K562 (cell line): ENCODE data around the gene TEPSIN. TPM values are rescaled to one million over a fixed set of nuclear protein-coding genes. Genes with fewer than 3 reads are reported as not detected.

Experiments
- ATAC-seq: fragments of 200-7000 bp; cut with Tn5 transposase; 3 replicates; pipeline ENCODE4 v1.9.1; 2020; ENCODE audit warnings: moderate library complexity
- BruUV-seq: library from RNA; stranded (reverse); fragments of 400-500 nt; replicated peaks from 2 replicates; lab custom pipeline; 2021; lab: Mats Ljungman, UMichigan
- CTCF ChIA-PET: fragments of 300-600 bp; formaldehyde crosslinking; extraction: SDS; loops from one replicate; lab custom pipeline; 2021; ENCODE audit warnings: low intra/inter-chr PET ratio; lab: Yijun Ruan, JAX
- POLR2A ChIA-PET: fragments of 300-600, 350-650 bp; sonication (Branson Sonifier 250); formaldehyde crosslinking; extraction: SDS; loops from one replicate; lab custom pipeline; 2021; ENCODE audit warnings: antibody characterized with exemption, inconsistent platforms; lab: Yijun Ruan, JAX
- DNase-seq, 4 experiments: peaks; one replicate each; pipeline versions ENCODE4 v3.0.0 to v3.0.0-alpha.2; 2011 to 2018; ENCODE audit warnings: low spot score in 3 of 4, mixed read lengths in 3 of 4; ENCODE audit errors: extremely low read depth in 1 of 4
- FAIRE-seq: peaks from 2 replicates; lab custom pipeline; 2011; peaks lifted over from hg19 to GRCh38; lab: Jason Lieb, UNC
- H2AFZ ChIP-seq: 2 replicates; pipeline ENCODE4 v1.6.0; 2011; ENCODE audit warnings: low read depth, low read length, control low read depth, inconsistent platforms
- H3K27ac ChIP-seq: fragments of 200-600 bp; 3 replicates; pipeline ENCODE4 v1.8.0; 2011; ENCODE audit warnings: low read depth, mild to moderate bottlenecking, control low read depth, inconsistent platforms, low read length, moderate library complexity, mixed read lengths; ENCODE audit errors: extremely low read depth
- H3K27me3 ChIP-seq, 2 experiments: fragments of 300-600 bp in 1 of 2; 2 replicates in 1 of 2; 3 replicates in 1 of 2; pipeline versions ENCODE4 v1.6.0 to v1.8.0; 2011; ENCODE audit warnings: inconsistent platforms in 2 of 2, low read length in 2 of 2, mild to moderate bottlenecking in 1 of 2, mixed read lengths in 1 of 2, moderate library complexity in 1 of 2; ENCODE audit not compliant: control insufficient read depth in 2 of 2, insufficient read depth in 2 of 2
- H3K36me3 ChIP-seq: fragments of 300-600 bp; 3 replicates; pipeline ENCODE4 v1.8.0; 2011; ENCODE audit warnings: mild to moderate bottlenecking, low read length, inconsistent platforms; ENCODE audit not compliant: control insufficient read depth, insufficient read depth
- H3K4me1 ChIP-seq, 2 experiments: fragments of 200-600 bp in 1 of 2; replicated peaks in 1 of 2; 2 replicates in 1 of 2; 3 replicates in 1 of 2; pipeline versions ENCODE4 v1.5.1 to v1.8.0; 2011; ENCODE audit warnings: inconsistent platforms in 2 of 2, low read length in 2 of 2, mild to moderate bottlenecking in 1 of 2, mixed read lengths in 1 of 2, moderate library complexity in 1 of 2; ENCODE audit not compliant: control insufficient read depth in 2 of 2, insufficient read depth in 2 of 2
- H3K4me2 ChIP-seq: 2 replicates; pipeline ENCODE4 v1.6.1; 2011; ENCODE audit warnings: low read length, control low read depth, inconsistent platforms, mixed read lengths; ENCODE audit not compliant: insufficient read depth
- H3K4me3 ChIP-seq: fragments of 200-600 bp; sonication (generic), shearing (Covaris generic); 2 replicates; pipeline ENCODE4 v1.5.1; 2016; ENCODE audit warnings: control low read depth, inconsistent platforms
- H3K79me2 ChIP-seq: fragments of 200-600 bp; 3 replicates; pipeline ENCODE4 v1.8.0; 2011; ENCODE audit warnings: low read length, inconsistent platforms; ENCODE audit not compliant: control insufficient read depth, insufficient read depth
- H3K9ac ChIP-seq, 2 experiments: 2 replicates each; pipeline versions ENCODE4 v1.6.0 to v1.6.1; 2011; ENCODE audit warnings: low read depth in 2 of 2, low read length in 2 of 2, control low read depth in 1 of 2, inconsistent platforms in 1 of 2, mild to moderate bottlenecking in 1 of 2, mixed read lengths in 1 of 2; ENCODE audit not compliant: insufficient read depth in 1 of 2
- H3K9me1 ChIP-seq: one replicate; pipeline ENCODE4 v1.6.0; 2011; ENCODE audit warnings: inconsistent platforms, mild to moderate bottlenecking, low read length, moderate library complexity; ENCODE audit not compliant: control insufficient read depth, insufficient read depth
- H3K9me3 ChIP-seq: replicated peaks from 2 replicates; pipeline ENCODE4 v1.5.1; 2011; ENCODE audit warnings: low read depth, low read length, inconsistent platforms; ENCODE audit not compliant: control insufficient read depth, insufficient read depth
- H4K20me1 ChIP-seq: replicated peaks from 2 replicates; pipeline ENCODE4 v1.6.1; 2011; ENCODE audit warnings: low read length, inconsistent platforms, mixed read lengths; ENCODE audit not compliant: control insufficient read depth, insufficient read depth
- HIVEP1 ChIP-seq: fragments of 250-450 bp; sonication (Bioruptor Pico); IDR thresholded peaks from 2 replicates; pipeline ENCODE4 v1.4.0; 2020; ENCODE audit warnings: mild to moderate bottlenecking
- HMGN3 ChIP-seq: IDR thresholded peaks from 2 replicates; pipeline ENCODE4 v1.6.1; 2011; ENCODE audit warnings: borderline replicate concordance, low read depth, mild to moderate bottlenecking, mixed read lengths, low read length; ENCODE audit not compliant: insufficient read length; ENCODE audit errors: extremely low read depth
- whole genome bisulfite sequencing: fragments of 100-300 bp; shearing (Covaris generic); methylation state at CpG from one replicate; pipeline ENCODE4 v1.1.6; 2016; ENCODE audit warnings: low coverage, mixed read lengths; ENCODE audit not compliant: insufficient coverage; ENCODE audit errors: missing lambda C conversion rate; 5-methylcytosine and 5-hydroxymethylcytosine counted together
- in situ Hi-C: fragments of 300-500 bp; cut with MboI; formaldehyde crosslinking; loops from 4 replicates; pipeline ENCODE4 v1.15.0; 2018; ENCODE audit warnings: inconsistent platforms, mixed read lengths
- intact Hi-C: fragments of 100-400 bp; cut with micrococcal nuclease; formaldehyde crosslinking; loops from 2 replicates; pipeline ENCODE4 v1.14.2; 2022
- polyA plus RNA-seq, 8 experiments: library from polyadenylated mRNA; depleted of rRNA in 4 of 8; stranded (reverse) in 5 of 8; unstranded in 3 of 8; fragments of >200 nt; fragmentation: Nextera tagmentation in 2 of 8; fragmentation: Illumina TruSeq in 1 of 8; extraction: Ambion mirVana in 2 of 8; extraction: Trizol in 1 of 8; gene quantifications; 2 replicates each; pipeline versions ENCODE4 v1.2.1 to v1.2.3, GENCODE V29; 2011 to 2014; ENCODE audit warnings: inconsistent platforms in 1 of 8, missing spikeins in 1 of 8
- total RNA-seq, 7 experiments: library from RNA; depleted of rRNA in 6 of 7; stranded (reverse); fragments of >200 nt in 6 of 7; fragmentation: Illumina TruSeq in 2 of 7; extraction: Trizol in 2 of 7; gene quantifications; 2 replicates each; pipeline versions ENCODE4 v1.2.1 to v1.2.3, GENCODE V29; 2011 to 2021; ENCODE audit warnings: low replicate concordance in 1 of 7
- TF ChIP-seq, protein P1 (sequence below): sonication (generic); formaldehyde crosslinking; IDR thresholded peaks from 2 replicates; pipeline ENCODE4 v1.8.1; 2023; ENCODE audit warnings: mild to moderate bottlenecking, missing genetic modification reagents

The TEPSIN gene
- total and polyA plus RNA-seq, 9 of the 15 experiments (the other 6 are each of a cell fraction or from before 2014, with no cell fraction given) = 0.80 to 29.8 (median 5.3) TPM

DNA sequence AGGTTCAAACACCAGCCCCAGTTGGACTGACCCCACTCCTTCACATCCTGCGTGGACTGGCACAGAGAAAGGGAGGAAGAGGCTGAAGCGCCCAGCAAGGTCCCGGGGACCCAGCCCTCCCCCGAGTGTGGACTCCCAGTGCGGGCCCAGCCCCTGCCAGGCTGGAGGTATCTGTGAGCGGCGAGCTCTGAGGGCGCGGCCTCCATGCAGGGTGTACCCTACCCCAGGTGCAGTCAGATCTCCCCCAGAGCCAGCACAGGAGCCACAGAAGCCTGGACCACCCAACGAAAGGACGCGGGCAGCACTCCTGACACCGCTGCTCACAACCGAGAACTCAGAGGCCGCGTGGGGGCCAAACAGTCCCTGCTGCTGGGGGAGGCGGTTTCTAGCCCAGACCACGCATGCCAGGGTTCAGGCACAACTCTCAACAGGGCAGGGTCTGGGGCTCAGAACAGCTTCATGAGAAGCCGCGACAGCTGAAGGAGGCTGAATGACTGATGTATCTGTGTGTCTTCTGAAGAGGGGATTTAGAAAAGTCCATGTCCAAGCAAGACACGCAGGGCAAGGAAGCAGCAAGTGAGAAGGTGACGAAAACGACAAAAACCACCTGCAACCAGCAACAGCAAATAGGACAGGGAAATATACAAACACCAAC lies 47.8 kb upstream of the TEPSIN start:
- CTCF ChIA-PET = no interaction called here

More for the DNA sequence above, 47.8 kb upstream of the TEPSIN start:
- intact Hi-C loops = no loop called here
- no peak for ATAC-seq
- no peaks in the 10 kb centered on the region for H3K9me3 ChIP-seq
- no peaks in the 10 kb centered on the region for H3K27me3 ChIP-seq
- 92% methylated on average over 23 of the region's 23 CpGs for WGBS
- H3K36me3 ChIP-seq = peaks cover 67% of the 10 kb centered on the region; the same call in 2 of the 3 replicates
- POLR2A ChIA-PET = interaction anchor here (0.9 to 2.2 kb wide), 4 partner anchors 8 to 198 kb away, joined by 3 to 8 read pairs (median 3); partner anchors contain the start of gene SLC38A10
- peak overlapping the region; percentile 84; the same call in 1 of the 3 replicates for H3K27ac ChIP-seq
- TF ChIP-seq HMGN3 (peak; percentile 20), HIVEP1 (CRISPR knock-in tag) (no peak)
- TF ChIP-seq, protein P1, sequence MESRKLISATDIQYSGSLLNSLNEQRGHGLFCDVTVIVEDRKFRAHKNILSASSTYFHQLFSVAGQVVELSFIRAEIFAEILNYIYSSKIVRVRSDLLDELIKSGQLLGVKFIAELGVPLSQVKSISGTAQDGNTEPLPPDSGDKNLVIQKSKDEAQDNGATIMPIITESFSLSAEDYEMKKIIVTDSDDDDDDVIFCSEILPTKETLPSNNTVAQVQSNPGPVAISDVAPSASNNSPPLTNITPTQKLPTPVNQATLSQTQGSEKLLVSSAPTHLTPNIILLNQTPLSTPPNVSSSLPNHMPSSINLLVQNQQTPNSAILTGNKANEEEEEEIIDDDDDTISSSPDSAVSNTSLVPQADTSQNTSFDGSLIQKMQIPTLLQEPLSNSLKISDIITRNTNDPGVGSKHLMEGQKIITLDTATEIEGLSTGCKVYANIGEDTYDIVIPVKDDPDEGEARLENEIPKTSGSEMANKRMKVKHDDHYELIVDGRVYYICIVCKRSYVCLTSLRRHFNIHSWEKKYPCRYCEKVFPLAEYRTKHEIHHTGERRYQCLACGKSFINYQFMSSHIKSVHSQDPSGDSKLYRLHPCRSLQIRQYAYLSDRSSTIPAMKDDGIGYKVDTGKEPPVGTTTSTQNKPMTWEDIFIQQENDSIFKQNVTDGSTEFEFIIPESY (CRISPR knock-in tag) = peak; percentile 32; the same call in 1 of the 2 replicates
- H4K20me1 ChIP-seq = no peaks in the 10 kb centered on the region
- no peaks in the 10 kb centered on the region for H3K9me1 ChIP-seq
- no peak overlapping the region for H2AFZ ChIP-seq
- in situ Hi-C loops = no loop called here
- no TSS peak for BruUV-seq
- FAIRE-seq = no peak
- no peak overlapping the region for H3K4me2 ChIP-seq
- H3K9ac ChIP-seq = peak overlapping the region in 1 of 2 experiments; percentile 89; a peak in 2 of 4 replicates
- H3K4me3 ChIP-seq = no peak overlapping the region
- peaks cover 50% of the 10 kb centered on the region for H3K79me2 ChIP-seq
- no peak for DNase-seq
- peaks cover 17 to 57% of the 10 kb centered on the region in 2 experiments for H3K4me1 ChIP-seq
